Measurements from ENCODE around the gene PDE1C. TPM values are rescaled to one million over a fixed set of nuclear protein-coding genes. Genes with fewer than 3 reads are reported as not detected.

PDE1C gene
- polyA plus RNA-seq, 1 of the 3 experiments (the other 2 are of a cell fraction), result 4.6 TPM

DNA sequence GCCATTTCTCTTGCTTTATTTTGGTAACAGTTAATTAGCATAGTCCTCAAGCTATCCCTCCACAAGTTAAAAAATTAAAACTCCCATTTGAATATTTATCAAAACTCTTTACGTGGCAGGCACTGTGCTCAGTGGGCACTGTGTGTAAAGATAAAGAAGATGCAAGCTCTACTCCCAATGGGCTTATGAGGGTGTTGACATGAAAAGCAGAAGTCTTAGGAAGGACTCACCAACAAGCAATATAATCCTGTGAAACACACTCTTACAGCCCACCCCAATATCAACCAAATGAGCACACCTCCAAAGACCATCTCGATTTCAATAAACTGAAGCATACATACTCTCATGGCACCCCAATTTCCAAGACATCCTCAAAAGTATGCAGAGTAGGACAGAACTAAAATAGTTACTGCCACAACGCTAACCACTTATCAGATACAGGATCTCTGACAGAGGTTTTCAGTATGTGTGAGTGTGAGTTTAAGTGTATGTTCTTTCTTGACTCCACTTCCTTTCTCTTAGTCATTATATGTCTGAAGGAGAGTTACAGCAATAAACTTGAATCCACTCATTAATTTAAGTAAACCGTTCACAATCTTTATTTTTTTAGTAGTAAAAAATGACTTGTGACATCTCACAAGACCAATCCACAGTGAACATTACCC, 120.0 kb downstream of the PDE1C start:
- 9% methylated on average over 4 of the region's 4 CpGs for WGBS (ENCODE audit: low lambda C conversion rate)
- H2AFZ ChIP-seq (ENCODE audit: low read depth), result peak overlapping the region; percentile 15; the same call in 1 of the 2 replicates
- peaks cover 12% of the 10 kb centered on the region for H3F3A ChIP-seq (replicated peaks; ENCODE audit: insufficient read depth)
- no peaks in the 10 kb centered on the region for H3K9me2 ChIP-seq
- H3K79me2 ChIP-seq (ENCODE audit: insufficient read depth), result no peaks in the 10 kb centered on the region
- ChIA-PET POLR2A (no interaction called here), CTCF (interaction anchor here (0.7 to 1.2 kb wide), 4 partner anchors 11 to 493 kb away, joined by 3 read pairs; no protein-coding TSS in a partner anchor)
- H3K36me3 ChIP-seq (replicated peaks in 1 of 2; ENCODE audit: control insufficient read depth in 1 of 2, insufficient read depth in 2 of 2, low read length in 1 of 2), result peaks cover 0 to 4% of the 10 kb centered on the region in 2 experiments
- no peak overlapping the region for H3K4me3 ChIP-seq (ENCODE audit: low read depth in 2 of 2, low read length in 1 of 2)
- H3K4me2 ChIP-seq, result peak overlapping the region; percentile 4; the same call in 1 of the 2 replicates
- no peaks in the 10 kb centered on the region for H4K20me1 ChIP-seq (ENCODE audit: insufficient read depth)
- TF ChIP-seq CHD2 (IDR thresholded peaks at IDR 0.05; ENCODE audit: low read length, partially characterized antibody), result no peak
- TF ChIP-seq TAF1 (IDR thresholded peaks at IDR 0.05; ENCODE audit: borderline replicate concordance, low read depth, low read length), result no peak
- TF ChIP-seq TCF12 (IDR thresholded peaks at IDR 0.05), result 0 out of 2 replicates have a peak, but pooled peaks have one; percentile 8
- TF ChIP-seq FOSL2 (IDR thresholded peaks at IDR 0.05; ENCODE audit: borderline replicate concordance, low read depth), result no peak
- no peak overlapping the region for H3K9ac ChIP-seq
- H3K27ac ChIP-seq (ENCODE audit: low read depth in 2 of 2, low read length in 1 of 2), result peak overlapping the region in 1 of 2 experiments; percentile 82; a peak in 3 of 4 replicates
- no peaks in the 10 kb centered on the region for H3K27me3 ChIP-seq (ENCODE audit: insufficient read depth)
- DNase-seq, result no peak
- peaks cover 16% of the 10 kb centered on the region; the same call in 1 of the 2 replicates for H3K9me3 ChIP-seq
- H3K4me1 ChIP-seq (ENCODE audit: control insufficient read depth in 1 of 2, insufficient read depth in 2 of 2, low read depth in 1 of 2, low read length in 1 of 2), result peaks cover 0 to 18% of the 10 kb centered on the region in 2 experiments; a peak in 1 of 4 replicates

DNA sequence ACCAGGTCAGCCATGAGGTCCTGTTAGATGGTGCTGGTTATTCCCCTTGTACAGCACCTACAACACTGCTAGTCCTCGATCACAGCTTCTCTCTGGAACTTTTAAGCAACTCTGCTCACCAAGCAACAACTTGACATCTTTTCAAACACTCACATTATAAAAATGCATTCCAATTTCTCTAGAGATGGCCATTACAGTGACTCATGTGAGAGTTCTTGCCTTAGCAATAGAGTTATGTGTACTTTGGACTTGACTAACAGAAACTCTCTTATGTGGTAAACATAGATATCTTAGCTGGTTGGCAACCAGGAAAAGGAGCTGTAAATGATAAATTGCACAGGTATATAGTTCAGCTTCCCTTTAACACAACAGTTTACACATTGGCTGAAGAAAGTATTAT, 122.2 kb downstream of the PDE1C start:
- peak overlapping the region; percentile 30; the same call in 1 of the 2 replicates for H3K4me2 ChIP-seq
- H3K27me3 ChIP-seq (ENCODE audit: insufficient read depth), result no peaks in the 10 kb centered on the region
- no peak overlapping the region for H2AFZ ChIP-seq (ENCODE audit: low read depth)
- H3K9me2 ChIP-seq, result no peaks in the 10 kb centered on the region
- ChIA-PET POLR2A (no interaction called here), CTCF (interaction anchor here (0.7 to 1.1 kb wide), 3 partner anchors 23 to 386 kb away, joined by 3 to 4 read pairs (median 3); no protein-coding TSS in a partner anchor)
- peak overlapping the region; percentile 62 to 82; a peak in 3 of 4 replicates for H3K27ac ChIP-seq (ENCODE audit: low read depth in 2 of 2, low read length in 1 of 2)
- no peak overlapping the region for H3K4me3 ChIP-seq (ENCODE audit: low read depth in 2 of 2, low read length in 1 of 2)
- 8% methylated on average over 1 of the region's 1 CpG for WGBS (ENCODE audit: low lambda C conversion rate)
- peaks cover 0 to 18% of the 10 kb centered on the region in 2 experiments; a peak in 1 of 4 replicates for H3K4me1 ChIP-seq (ENCODE audit: control insufficient read depth in 1 of 2, insufficient read depth in 2 of 2, low read depth in 1 of 2, low read length in 1 of 2)
- H3K9ac ChIP-seq, result peak overlapping the region; percentile 29; the same call in 1 of the 2 replicates
- no peaks in the 10 kb centered on the region for H4K20me1 ChIP-seq (ENCODE audit: insufficient read depth)
- no peak for DNase-seq
- H3F3A ChIP-seq (replicated peaks; ENCODE audit: insufficient read depth), result peaks cover 12% of the 10 kb centered on the region
- H3K79me2 ChIP-seq (ENCODE audit: insufficient read depth), result no peaks in the 10 kb centered on the region
- H3K9me3 ChIP-seq, result peaks cover 17% of the 10 kb centered on the region; the same call in 1 of the 2 replicates
- peaks cover 0 to 4% of the 10 kb centered on the region in 2 experiments for H3K36me3 ChIP-seq (replicated peaks in 1 of 2; ENCODE audit: control insufficient read depth in 1 of 2, insufficient read depth in 2 of 2, low read length in 1 of 2)
- no peak for TF ChIP-seq TAF1 (IDR thresholded peaks at IDR 0.05; ENCODE audit: borderline replicate concordance, low read depth, low read length)
- TF ChIP-seq RCOR1 (IDR thresholded peaks at IDR 0.05; ENCODE audit: low read length), result no peak
- TF ChIP-seq NFIC (IDR thresholded peaks at IDR 0.05; ENCODE audit: borderline replicate concordance), result no peak
- no peak for TF ChIP-seq SMC3 (IDR thresholded peaks at IDR 0.05; ENCODE audit: low read depth, low read length)
- no peak for TF ChIP-seq SIN3A (IDR thresholded peaks at IDR 0.05; ENCODE audit: borderline replicate concordance, low read depth, low read length)
- no peak for TF ChIP-seq RAD21 (IDR thresholded peaks at IDR 0.05; ENCODE audit: low read length)
- TF ChIP-seq TCF12 (IDR thresholded peaks at IDR 0.05), result 0 out of 2 replicates have a peak, but pooled peaks have one; percentile 17
- peak; percentile 49; the same call in 1 of the 2 replicates for TF ChIP-seq FOSL2 (IDR thresholded peaks at IDR 0.05; ENCODE audit: borderline replicate concordance, low read depth)
- TF ChIP-seq RFX5 (IDR thresholded peaks at IDR 0.05; ENCODE audit: low read length), result no peak
- TF ChIP-seq, protein P1, sequence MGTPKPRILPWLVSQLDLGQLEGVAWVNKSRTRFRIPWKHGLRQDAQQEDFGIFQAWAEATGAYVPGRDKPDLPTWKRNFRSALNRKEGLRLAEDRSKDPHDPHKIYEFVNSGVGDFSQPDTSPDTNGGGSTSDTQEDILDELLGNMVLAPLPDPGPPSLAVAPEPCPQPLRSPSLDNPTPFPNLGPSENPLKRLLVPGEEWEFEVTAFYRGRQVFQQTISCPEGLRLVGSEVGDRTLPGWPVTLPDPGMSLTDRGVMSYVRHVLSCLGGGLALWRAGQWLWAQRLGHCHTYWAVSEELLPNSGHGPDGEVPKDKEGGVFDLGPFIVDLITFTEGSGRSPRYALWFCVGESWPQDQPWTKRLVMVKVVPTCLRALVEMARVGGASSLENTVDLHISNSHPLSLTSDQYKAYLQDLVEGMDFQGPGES (IDR thresholded peaks at IDR 0.05; ENCODE audit: low read depth, low read length), result no peak
- no peak for TF ChIP-seq ELF1 (IDR thresholded peaks at IDR 0.05)
- TF ChIP-seq GABPA (IDR thresholded peaks at IDR 0.05; ENCODE audit: low read depth), result no peak
- no peak for TF ChIP-seq CHD2 (IDR thresholded peaks at IDR 0.05; ENCODE audit: low read length, partially characterized antibody)
- TF ChIP-seq, protein P2, sequence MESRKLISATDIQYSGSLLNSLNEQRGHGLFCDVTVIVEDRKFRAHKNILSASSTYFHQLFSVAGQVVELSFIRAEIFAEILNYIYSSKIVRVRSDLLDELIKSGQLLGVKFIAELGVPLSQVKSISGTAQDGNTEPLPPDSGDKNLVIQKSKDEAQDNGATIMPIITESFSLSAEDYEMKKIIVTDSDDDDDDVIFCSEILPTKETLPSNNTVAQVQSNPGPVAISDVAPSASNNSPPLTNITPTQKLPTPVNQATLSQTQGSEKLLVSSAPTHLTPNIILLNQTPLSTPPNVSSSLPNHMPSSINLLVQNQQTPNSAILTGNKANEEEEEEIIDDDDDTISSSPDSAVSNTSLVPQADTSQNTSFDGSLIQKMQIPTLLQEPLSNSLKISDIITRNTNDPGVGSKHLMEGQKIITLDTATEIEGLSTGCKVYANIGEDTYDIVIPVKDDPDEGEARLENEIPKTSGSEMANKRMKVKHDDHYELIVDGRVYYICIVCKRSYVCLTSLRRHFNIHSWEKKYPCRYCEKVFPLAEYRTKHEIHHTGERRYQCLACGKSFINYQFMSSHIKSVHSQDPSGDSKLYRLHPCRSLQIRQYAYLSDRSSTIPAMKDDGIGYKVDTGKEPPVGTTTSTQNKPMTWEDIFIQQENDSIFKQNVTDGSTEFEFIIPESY (IDR thresholded peaks at IDR 0.05; ENCODE audit: borderline replicate concordance, low read depth), result no peak
- TF ChIP-seq TEAD4 (IDR thresholded peaks at IDR 0.05; ENCODE audit: borderline replicate concordance, insufficient read depth), result no peak
- no peak for TF ChIP-seq FOXM1 (IDR thresholded peaks at IDR 0.05; ENCODE audit: low read depth)
- TF ChIP-seq FOXJ3 (CRISPR knock-in tag; IDR thresholded peaks at IDR 0.05), result no peak
- TF ChIP-seq GATA2 (CRISPR knock-in tag; IDR thresholded peaks at IDR 0.05), result no peak
- TF ChIP-seq MXI1 (IDR thresholded peaks at IDR 0.05; ENCODE audit: low read depth, low read length), result no peak
- TF ChIP-seq, protein P3, sequence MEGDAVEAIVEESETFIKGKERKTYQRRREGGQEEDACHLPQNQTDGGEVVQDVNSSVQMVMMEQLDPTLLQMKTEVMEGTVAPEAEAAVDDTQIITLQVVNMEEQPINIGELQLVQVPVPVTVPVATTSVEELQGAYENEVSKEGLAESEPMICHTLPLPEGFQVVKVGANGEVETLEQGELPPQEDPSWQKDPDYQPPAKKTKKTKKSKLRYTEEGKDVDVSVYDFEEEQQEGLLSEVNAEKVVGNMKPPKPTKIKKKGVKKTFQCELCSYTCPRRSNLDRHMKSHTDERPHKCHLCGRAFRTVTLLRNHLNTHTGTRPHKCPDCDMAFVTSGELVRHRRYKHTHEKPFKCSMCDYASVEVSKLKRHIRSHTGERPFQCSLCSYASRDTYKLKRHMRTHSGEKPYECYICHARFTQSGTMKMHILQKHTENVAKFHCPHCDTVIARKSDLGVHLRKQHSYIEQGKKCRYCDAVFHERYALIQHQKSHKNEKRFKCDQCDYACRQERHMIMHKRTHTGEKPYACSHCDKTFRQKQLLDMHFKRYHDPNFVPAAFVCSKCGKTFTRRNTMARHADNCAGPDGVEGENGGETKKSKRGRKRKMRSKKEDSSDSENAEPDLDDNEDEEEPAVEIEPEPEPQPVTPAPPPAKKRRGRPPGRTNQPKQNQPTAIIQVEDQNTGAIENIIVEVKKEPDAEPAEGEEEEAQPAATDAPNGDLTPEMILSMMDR (IDR thresholded peaks at IDR 0.05), result no peak
- no peak for TF ChIP-seq EZH2phosphoT487 (IDR thresholded peaks at IDR 0.05; ENCODE audit: borderline replicate concordance, low read depth)

Measured in SK-N-SH (cell line).